ENCODE measurements around the gene TXNDC8. TPM values are rescaled to one million over a fixed set of nuclear protein-coding genes. Genes with fewer than 3 reads are reported as not detected.

TXNDC8 gene
- total and polyA plus RNA-seq, 2 donors (not counting 1 experiment from before 2014, with no cell fraction given), result not detected

GRCh38 chr9:110255463-110256379 lies 81.9 kb downstream of the TXNDC8 start:
- Histone ChIP-seq H3K27ac (ENCODE audit: low read length in 2 of 2) (peak overlapping the region; percentile 20 to 66), H3K9ac (ENCODE audit: low read length) (peak overlapping the region; percentile 81), H2AFZ (ENCODE audit: insufficient read depth, low read depth, low read length, poor library complexity, severe bottlenecking) (peak overlapping the region; percentile 93), H3K4me1 (ENCODE audit: control insufficient read depth in 2 of 2, insufficient read depth in 2 of 2, low read length in 2 of 2) (peaks cover 5 to 21% of the 10 kb centered on the region in 2 donors), H3K27me3 (replicated peaks in 1 of 4; ENCODE audit: control extremely low read depth in 1 of 4, control insufficient read depth in 3 of 4, insufficient read depth in 4 of 4, low read length in 3 of 4) (no peaks in the 10 kb centered on the region), H3K9me3 (ENCODE audit: control extremely low read depth in 1 of 3, control insufficient read depth in 2 of 3, insufficient read depth in 1 of 3, low read length in 2 of 3) (no peaks in the 10 kb centered on the region), H4K20me1 (ENCODE audit: control insufficient read depth, insufficient read depth, low read length, poor library complexity, severe bottlenecking) (no peaks in the 10 kb centered on the region), H3K79me2 (ENCODE audit: control insufficient read depth, insufficient read depth, low read length) (no peaks in the 10 kb centered on the region), H3K36me3 (replicated peaks in 1 of 2; ENCODE audit: control extremely low read depth in 1 of 2, control insufficient read depth in 1 of 2, extremely low read depth in 1 of 2, insufficient read depth in 2 of 2, low read length in 1 of 2) (no peaks in the 10 kb centered on the region), H3K4me2 (replicated peaks; ENCODE audit: low read depth, low read length, poor library complexity, severe bottlenecking) (peak overlapping the region; percentile 69), H3K4me3 (ENCODE audit: control extremely low read depth in 1 of 5, extremely low read depth in 1 of 5, insufficient read depth in 1 of 5, low read depth in 2 of 5, low read length in 4 of 5) (peak overlapping the region; percentile 48 to 88 (median 83))
- Mint-ChIP-seq H3K9me3 (ENCODE audit: insufficient read depth) (no peaks in the 10 kb centered on the region), H3K27me3 (no peaks in the 10 kb centered on the region), H3K4me3 (peak overlapping the region; percentile 92), H3K27ac (peak overlapping the region; percentile 92), H3K4me1 (peaks cover 26% of the 10 kb centered on the region)
- WGBS (ENCODE audit: insufficient coverage), result under 1% methylated on average over 81 of the region's 81 CpGs
- ChIA-PET POLR2A (interaction anchor here (0.6 to 0.7 kb wide), 2 partner anchors 86 to 160 kb away, joined by 4 to 7 read pairs; no protein-coding TSS in a partner anchor), CTCF (interaction anchor here (0.8 kb wide), 1 partner anchor 352 kb away, joined by 3 read pairs; no protein-coding TSS in a partner anchor)
- ATAC-seq (ENCODE audit: low read depth) (peak; percentile 36), DNase-seq (no peak)
- intact Hi-C loops (cut with micrococcal nuclease), result loop anchor here (2.0 to 10.0 kb wide), 6 partner anchors 91 to 1639 kb away; partner anchors contain the start of genes CTNNAL1, ECPAS and UGCG
- TF ChIP-seq EZH2 (IDR thresholded peaks at IDR 0.05; ENCODE audit: borderline replicate concordance, insufficient read depth, low read depth, low read length, poor library complexity, severe bottlenecking) (no peak), CTCF (IDR thresholded peaks at IDR 0.05) (no peak)
